ENCODE data around the gene SIGLEC7. TPM values are rescaled to one million over a fixed set of nuclear protein-coding genes. Genes with fewer than 3 reads are reported as not detected.

The SIGLEC7 gene
- total RNA-seq, 1 donor from 2014 or later = 3.5 TPM

- no peak for DNase-seq (ENCODE audit: low spot score)
Observed at GRCh38 chr19:51168564-51169282, 26.6 kb downstream of the SIGLEC7 start.

- peak; percentile 81 for DNase-seq (ENCODE audit: low spot score)
Observed at GRCh38 chr19:51169283-51169918, 27.3 kb downstream of the SIGLEC7 start.

- no peak for DNase-seq (ENCODE audit: low spot score)
Observed at GRCh38 chr19:51172223-51172622, 30.1 kb downstream of the SIGLEC7 start.

- DNase-seq (ENCODE audit: low spot score) = no peak
Observed at GRCh38 chr19:51173681-51174080, 31.6 kb downstream of the SIGLEC7 start.

- DNase-seq (ENCODE audit: low spot score) = no peak
Observed at GRCh38 chr19:51179256-51179655, 37.2 kb downstream of the SIGLEC7 start.

GRCh38 chr19:51181377-51181912, 39.3 kb downstream of the SIGLEC7 start:
- DNase-seq (ENCODE audit: low spot score) = no peak

- no peak for DNase-seq (ENCODE audit: low spot score)
Observed at GRCh38 chr19:51181913-51182419, 39.9 kb downstream of the SIGLEC7 start.

GRCh38 chr19:51183629-51184028, 41.5 kb downstream of the SIGLEC7 start:
- no peak for DNase-seq (ENCODE audit: low spot score)

GRCh38 chr19:51185069-51185867, 43.2 kb downstream of the SIGLEC7 start:
- no peak for DNase-seq (ENCODE audit: low spot score)

GRCh38 chr19:51185868-51186215, 43.7 kb downstream of the SIGLEC7 start:
- no peak for DNase-seq (ENCODE audit: low spot score)

GRCh38 chr19:51186323-51186722, 44.2 kb downstream of the SIGLEC7 start:
- DNase-seq (ENCODE audit: low spot score) = no peak

- DNase-seq (ENCODE audit: low spot score) = no peak
Observed at GRCh38 chr19:51187395-51188226, 45.5 kb downstream of the SIGLEC7 start.

GRCh38 chr19:51188227-51188559, 46.1 kb downstream of the SIGLEC7 start:
- DNase-seq (ENCODE audit: low spot score) = no peak

- no peak for DNase-seq (ENCODE audit: low spot score)
Observed at GRCh38 chr19:51192689-51193088, 50.6 kb downstream of the SIGLEC7 start.

- DNase-seq (ENCODE audit: low spot score) = no peak
Observed at GRCh38 chr19:51194527-51195315, 52.6 kb downstream of the SIGLEC7 start.

- DNase-seq (ENCODE audit: low spot score) = no peak
Observed at GRCh38 chr19:51195316-51195586, 53.1 kb downstream of the SIGLEC7 start.

GRCh38 chr19:51195616-51196015, 53.5 kb downstream of the SIGLEC7 start:
- DNase-seq (ENCODE audit: low spot score) = no peak

- no peak for DNase-seq (ENCODE audit: low spot score)
Observed at GRCh38 chr19:51196181-51196580, 54.1 kb downstream of the SIGLEC7 start.

- DNase-seq (ENCODE audit: low spot score) = no peak
Observed at GRCh38 chr19:51198641-51199040, 56.5 kb downstream of the SIGLEC7 start.

- no peak for DNase-seq (ENCODE audit: low spot score)
Observed at GRCh38 chr19:51200071-51200666, 58.1 kb downstream of the SIGLEC7 start.

- DNase-seq (ENCODE audit: low spot score) = no peak
Observed at GRCh38 chr19:51201712-51202111, 59.6 kb downstream of the SIGLEC7 start.
